GM23338 (cell line): Measurements from ENCODE around the gene ITGB7. TPM values are rescaled to one million over a fixed set of nuclear protein-coding genes. Genes with fewer than 3 reads are reported as not detected.

ENCODE experiments used
- ATAC-seq: fragments of 200-7000 bp; cut with Tn5 transposase; 3 replicates; pipeline ENCODE4 v1.9.1; 2020
- DNase-seq: peaks from one replicate; pipeline ENCODE4 v3.0.0-alpha.2; 2015; ENCODE audit warnings: low spot score
- H2AFZ ChIP-seq: fragments of 200-600 bp; sonication (generic); 2 replicates; pipeline ENCODE4 v1.8.0; 2016; ENCODE audit warnings: antibody characterized with exemption, mild to moderate bottlenecking, moderate library complexity
- H3F3A ChIP-seq: fragments of 200-600 bp; sonication (generic); replicated peaks from 2 replicates; pipeline ENCODE4 v1.8.0; 2017; ENCODE audit warnings: antibody characterized with exemption, mixed run types, low read depth
- H3K27ac ChIP-seq: fragments of 200-600 bp; sonication (generic); 2 replicates; pipeline ENCODE4 v1.6.1; 2016; ENCODE audit warnings: low read depth
- H3K27me3 ChIP-seq: fragments of 200-600 bp; sonication (generic); 2 replicates; pipeline ENCODE4 v1.8.0; 2016; ENCODE audit warnings: mild to moderate bottlenecking, mixed run types, moderate library complexity; ENCODE audit not compliant: insufficient read depth
- H3K36me3 ChIP-seq: fragments of 200-600 bp; sonication (generic); 2 replicates; pipeline ENCODE4 v1.8.0; 2016; ENCODE audit warnings: mild to moderate bottlenecking; ENCODE audit not compliant: insufficient read depth
- H3K4me1 ChIP-seq: fragments of 200-600 bp; sonication (generic); 2 replicates; pipeline ENCODE4 v1.8.0; 2016; ENCODE audit warnings: mild to moderate bottlenecking, moderate library complexity; ENCODE audit not compliant: insufficient read depth
- H3K4me2 ChIP-seq: fragments of 200-600 bp; sonication (generic); 2 replicates; pipeline ENCODE4 v1.7.1; 2017; ENCODE audit warnings: mixed run types
- H3K4me3 ChIP-seq: fragments of 200-600 bp; sonication (generic); 2 replicates; pipeline ENCODE4 v1.6.1; 2016; ENCODE audit warnings: mixed run types
- H3K79me2 ChIP-seq: fragments of 200-600 bp; sonication (generic); replicated peaks from 2 replicates; pipeline ENCODE4 v1.8.0; 2017; ENCODE audit warnings: mild to moderate bottlenecking; ENCODE audit not compliant: insufficient read depth
- H3K9me2 ChIP-seq: fragments of 200-600 bp; sonication (generic); 2 replicates; pipeline ENCODE4 v1.8.0; 2017; ENCODE audit not compliant: insufficient read depth
- H4K20me1 ChIP-seq: fragments of 200-600 bp; sonication (generic); replicated peaks from 2 replicates; pipeline ENCODE4 v1.8.0; 2017; ENCODE audit warnings: mild to moderate bottlenecking; ENCODE audit not compliant: insufficient read depth
- H3K27ac Mint-ChIP-seq: 2 replicates; pipeline ENCODE4 v1.8.0; 2020; ENCODE audit warnings: inconsistent platforms, mild to moderate bottlenecking, moderate library complexity, mixed read lengths
- H3K27me3 Mint-ChIP-seq: 3 replicates; pipeline ENCODE4 v1.8.0; 2022; ENCODE audit warnings: low read depth, mild to moderate bottlenecking, moderate library complexity, mixed read lengths, inconsistent platforms; ENCODE audit not compliant: insufficient read depth, poor library complexity
- H3K36me3 Mint-ChIP-seq: 3 replicates; pipeline ENCODE4 v1.8.0; 2021; ENCODE audit warnings: low read depth, mild to moderate bottlenecking, inconsistent platforms, moderate library complexity, mixed read lengths
- H3K4me1 Mint-ChIP-seq: 3 replicates; pipeline ENCODE4 v1.8.0; 2020; ENCODE audit warnings: mild to moderate bottlenecking, inconsistent platforms, mixed read lengths
- H3K4me3 Mint-ChIP-seq: 3 replicates; pipeline ENCODE4 v1.8.0; 2021; ENCODE audit warnings: moderate library complexity, mild to moderate bottlenecking, inconsistent platforms, mixed read lengths
- H3K9me3 Mint-ChIP-seq: 3 replicates; pipeline ENCODE4 v1.8.0; 2020; ENCODE audit warnings: moderate library complexity, mild to moderate bottlenecking, inconsistent platforms, mixed read lengths
- CREB1 ChIP-seq: fragments of 250-450 bp; sonication (Bioruptor Pico); IDR thresholded peaks from 2 replicates; pipeline ENCODE4 v1.5.0; 2020; ENCODE audit warnings: low read depth, mild to moderate bottlenecking, moderate library complexity
- EZH2 ChIP-seq: fragments of 200-600 bp; sonication (generic); IDR thresholded peaks from one replicate; pipeline ENCODE4 v1.8.0; 2017; ENCODE audit warnings: antibody characterized with exemption, mild to moderate bottlenecking, low read depth; ENCODE audit not compliant: unreplicated experiment
- EZH2phosphoT487 ChIP-seq: fragments of 200-600 bp; sonication (generic); IDR thresholded peaks from one replicate; pipeline ENCODE4 v1.8.1; 2018; ENCODE audit warnings: antibody characterized with exemption; ENCODE audit not compliant: unreplicated experiment
- JUNB ChIP-seq: IDR thresholded peaks from one replicate; pipeline ENCODE4 v1.6.1; 2016; ENCODE audit warnings: antibody characterized with exemption; ENCODE audit not compliant: unreplicated experiment
- NANOG ChIP-seq: IDR thresholded peaks from 2 replicates; pipeline ENCODE4 v1.6.1; 2016; ENCODE audit warnings: antibody characterized with exemption, borderline replicate concordance
- POLR2AphosphoS5 ChIP-seq: IDR thresholded peaks from 2 replicates; pipeline ENCODE4 v1.6.1; 2016; ENCODE audit warnings: antibody characterized with exemption, low read depth
- STAT1 ChIP-seq: IDR thresholded peaks from one replicate; pipeline ENCODE4 v1.6.1; 2016; ENCODE audit warnings: antibody characterized with exemption; ENCODE audit not compliant: unreplicated experiment
- ZNF114 ChIP-seq: fragments of 250-450 bp; sonication (Bioruptor Pico); IDR thresholded peaks from 2 replicates; pipeline ENCODE4 v1.5.0; 2020; ENCODE audit warnings: mild to moderate bottlenecking, moderate library complexity
- ZNF331 ChIP-seq: fragments of 250-450 bp; sonication (Bioruptor Pico); IDR thresholded peaks from 2 replicates; pipeline ENCODE4 v1.5.0; 2020; ENCODE audit warnings: low read depth, mild to moderate bottlenecking, moderate library complexity
- polyA plus RNA-seq: library from polyadenylated mRNA; unstranded; fragments of >200 nt; fragmentation: Nextera tagmentation; extraction: Ambion mirVana; gene quantifications from 2 replicates; pipeline ENCODE4 v1.2.1, GENCODE V29; 2016
- total RNA-seq: library from RNA; depleted of rRNA; stranded (reverse); fragments of >200 nt; shearing (Covaris generic); gene quantifications from 2 replicates; pipeline ENCODE4 v1.2.3, GENCODE V29; 2014
- TF ChIP-seq, protein P1 (sequence below): IDR thresholded peaks from 2 replicates; pipeline ENCODE4 v1.6.1; 2016; ENCODE audit warnings: antibody characterized with exemption
- TF ChIP-seq, protein P2 (sequence below), 2 experiments: fragments of 200-600 bp in 1 of 2; sonication (generic) in 1 of 2; conservative IDR thresholded peaks; 2 replicates each; pipeline versions ENCODE4 v1.5.1 to v1.6.1; 2016 to 2017; ENCODE audit warnings: antibody characterized with exemption in 2 of 2, low read depth in 2 of 2, mild to moderate bottlenecking in 2 of 2, moderate library complexity in 1 of 2
- TF ChIP-seq, protein P3 (sequence below): IDR thresholded peaks from one replicate; pipeline ENCODE4 v1.6.1; 2018; ENCODE audit warnings: antibody characterized with exemption; ENCODE audit not compliant: unreplicated experiment

ITGB7 gene
- total and polyA plus RNA-seq, 2 experiments from 2014 or later, result 0.32 TPM; not detected in 1

DNA sequence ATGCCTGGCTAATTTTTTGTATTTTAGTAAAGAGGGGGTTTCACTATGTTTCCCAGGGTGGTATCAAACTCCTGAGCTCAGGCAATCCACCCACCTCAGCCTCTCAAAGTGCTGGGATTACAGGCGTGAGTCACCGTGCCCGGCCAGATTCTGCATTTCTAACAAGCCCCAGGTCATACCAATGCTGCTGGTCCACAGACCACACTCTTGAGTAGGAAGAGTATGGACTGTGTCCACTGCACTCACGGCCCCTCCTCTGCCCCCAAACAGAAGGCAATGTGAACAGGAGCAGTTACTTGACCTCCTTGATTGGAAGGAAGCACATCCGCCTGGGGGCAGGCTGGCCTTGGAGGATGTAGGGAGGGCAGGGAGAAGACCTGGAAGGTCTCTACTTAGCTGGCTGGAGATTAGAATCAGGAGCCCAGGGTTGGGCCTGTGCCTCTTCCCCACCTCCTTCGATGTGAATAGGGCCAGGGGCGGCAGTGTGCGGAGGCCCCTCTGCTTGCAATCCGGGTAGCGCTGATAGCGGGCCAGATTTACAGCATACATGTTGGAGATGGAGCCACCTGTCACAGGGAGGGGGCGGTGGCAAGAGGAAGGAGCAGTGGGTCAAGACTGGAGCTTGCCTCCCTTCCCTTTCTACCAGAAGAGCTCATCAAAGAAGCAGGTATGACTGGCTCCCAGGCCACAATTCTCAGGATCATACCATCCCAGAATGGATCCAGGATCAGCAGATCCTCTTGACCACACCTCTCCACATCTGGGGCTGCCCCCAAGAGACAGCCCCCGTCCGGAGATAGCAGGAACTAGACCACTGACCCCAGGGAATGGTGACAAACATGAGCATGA, 36.0 kb downstream of the ITGB7 start:
- no peaks in the 10 kb centered on the region for H3K9me3 Mint-ChIP-seq
- no peak overlapping the region for H2AFZ ChIP-seq
- no peaks in the 10 kb centered on the region for H3K9me2 ChIP-seq
- H3K4me3 ChIP-seq, result no peak overlapping the region
- H4K20me1 ChIP-seq, result peaks cover 12% of the 10 kb centered on the region
- H3K4me3 Mint-ChIP-seq, result no peak overlapping the region
- H3K27me3 Mint-ChIP-seq, result peaks cover 65% of the 10 kb centered on the region
- ATAC-seq, result no peak
- H3K36me3 Mint-ChIP-seq, result peaks cover 2% of the 10 kb centered on the region; the same call in 1 of the 3 replicates
- H3K27ac Mint-ChIP-seq, result no peak overlapping the region
- H3F3A ChIP-seq, result no peaks in the 10 kb centered on the region
- H3K4me2 ChIP-seq, result no peak overlapping the region
- no peak overlapping the region for H3K27ac ChIP-seq
- H3K4me1 ChIP-seq, result peaks cover 7% of the 10 kb centered on the region
- H3K79me2 ChIP-seq, result no peaks in the 10 kb centered on the region
- no peak for DNase-seq
- peaks cover 67% of the 10 kb centered on the region for H3K27me3 ChIP-seq
- TF ChIP-seq ZNF331 (CRISPR knock-in tag) (no peak), POLR2AphosphoS5 (no peak), EZH2phosphoT487 (no peak), ZNF114 (CRISPR knock-in tag) (no peak), NANOG (no peak), STAT1 (no peak), EZH2 (no peak), CREB1 (CRISPR knock-in tag) (no peak), JUNB (no peak)
- TF ChIP-seq, protein P1, sequence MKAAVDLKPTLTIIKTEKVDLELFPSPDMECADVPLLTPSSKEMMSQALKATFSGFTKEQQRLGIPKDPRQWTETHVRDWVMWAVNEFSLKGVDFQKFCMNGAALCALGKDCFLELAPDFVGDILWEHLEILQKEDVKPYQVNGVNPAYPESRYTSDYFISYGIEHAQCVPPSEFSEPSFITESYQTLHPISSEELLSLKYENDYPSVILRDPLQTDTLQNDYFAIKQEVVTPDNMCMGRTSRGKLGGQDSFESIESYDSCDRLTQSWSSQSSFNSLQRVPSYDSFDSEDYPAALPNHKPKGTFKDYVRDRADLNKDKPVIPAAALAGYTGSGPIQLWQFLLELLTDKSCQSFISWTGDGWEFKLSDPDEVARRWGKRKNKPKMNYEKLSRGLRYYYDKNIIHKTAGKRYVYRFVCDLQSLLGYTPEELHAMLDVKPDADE, result no peak
- TF ChIP-seq, protein P2, sequence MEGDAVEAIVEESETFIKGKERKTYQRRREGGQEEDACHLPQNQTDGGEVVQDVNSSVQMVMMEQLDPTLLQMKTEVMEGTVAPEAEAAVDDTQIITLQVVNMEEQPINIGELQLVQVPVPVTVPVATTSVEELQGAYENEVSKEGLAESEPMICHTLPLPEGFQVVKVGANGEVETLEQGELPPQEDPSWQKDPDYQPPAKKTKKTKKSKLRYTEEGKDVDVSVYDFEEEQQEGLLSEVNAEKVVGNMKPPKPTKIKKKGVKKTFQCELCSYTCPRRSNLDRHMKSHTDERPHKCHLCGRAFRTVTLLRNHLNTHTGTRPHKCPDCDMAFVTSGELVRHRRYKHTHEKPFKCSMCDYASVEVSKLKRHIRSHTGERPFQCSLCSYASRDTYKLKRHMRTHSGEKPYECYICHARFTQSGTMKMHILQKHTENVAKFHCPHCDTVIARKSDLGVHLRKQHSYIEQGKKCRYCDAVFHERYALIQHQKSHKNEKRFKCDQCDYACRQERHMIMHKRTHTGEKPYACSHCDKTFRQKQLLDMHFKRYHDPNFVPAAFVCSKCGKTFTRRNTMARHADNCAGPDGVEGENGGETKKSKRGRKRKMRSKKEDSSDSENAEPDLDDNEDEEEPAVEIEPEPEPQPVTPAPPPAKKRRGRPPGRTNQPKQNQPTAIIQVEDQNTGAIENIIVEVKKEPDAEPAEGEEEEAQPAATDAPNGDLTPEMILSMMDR (conservative IDR thresholded peaks at IDR 0.05; ENCODE audit: low read depth in 2 of 2), result no peak
- TF ChIP-seq, protein P3, sequence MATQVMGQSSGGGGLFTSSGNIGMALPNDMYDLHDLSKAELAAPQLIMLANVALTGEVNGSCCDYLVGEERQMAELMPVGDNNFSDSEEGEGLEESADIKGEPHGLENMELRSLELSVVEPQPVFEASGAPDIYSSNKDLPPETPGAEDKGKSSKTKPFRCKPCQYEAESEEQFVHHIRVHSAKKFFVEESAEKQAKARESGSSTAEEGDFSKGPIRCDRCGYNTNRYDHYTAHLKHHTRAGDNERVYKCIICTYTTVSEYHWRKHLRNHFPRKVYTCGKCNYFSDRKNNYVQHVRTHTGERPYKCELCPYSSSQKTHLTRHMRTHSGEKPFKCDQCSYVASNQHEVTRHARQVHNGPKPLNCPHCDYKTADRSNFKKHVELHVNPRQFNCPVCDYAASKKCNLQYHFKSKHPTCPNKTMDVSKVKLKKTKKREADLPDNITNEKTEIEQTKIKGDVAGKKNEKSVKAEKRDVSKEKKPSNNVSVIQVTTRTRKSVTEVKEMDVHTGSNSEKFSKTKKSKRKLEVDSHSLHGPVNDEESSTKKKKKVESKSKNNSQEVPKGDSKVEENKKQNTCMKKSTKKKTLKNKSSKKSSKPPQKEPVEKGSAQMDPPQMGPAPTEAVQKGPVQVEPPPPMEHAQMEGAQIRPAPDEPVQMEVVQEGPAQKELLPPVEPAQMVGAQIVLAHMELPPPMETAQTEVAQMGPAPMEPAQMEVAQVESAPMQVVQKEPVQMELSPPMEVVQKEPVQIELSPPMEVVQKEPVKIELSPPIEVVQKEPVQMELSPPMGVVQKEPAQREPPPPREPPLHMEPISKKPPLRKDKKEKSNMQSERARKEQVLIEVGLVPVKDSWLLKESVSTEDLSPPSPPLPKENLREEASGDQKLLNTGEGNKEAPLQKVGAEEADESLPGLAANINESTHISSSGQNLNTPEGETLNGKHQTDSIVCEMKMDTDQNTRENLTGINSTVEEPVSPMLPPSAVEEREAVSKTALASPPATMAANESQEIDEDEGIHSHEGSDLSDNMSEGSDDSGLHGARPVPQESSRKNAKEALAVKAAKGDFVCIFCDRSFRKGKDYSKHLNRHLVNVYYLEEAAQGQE, result no peak
- H3K36me3 ChIP-seq, result no peaks in the 10 kb centered on the region
- H3K4me1 Mint-ChIP-seq, result peaks cover 24% of the 10 kb centered on the region
